PC-3 (cell line): ENCODE data around the gene STAT5A. TPM values are rescaled to one million over a fixed set of nuclear protein-coding genes. Genes with fewer than 3 reads are reported as not detected.
"Not testable (repeated sequence)": the region's sequence is repeated elsewhere in the genome, so short reads cannot be mapped to it uniquely, and the experiment has no call there.

Experiments used
- ATAC-seq: fragments of 200-7000 bp; cut with Tn5 transposase; 2 replicates; pipeline ENCODE4 v1.9.1; 2020; ENCODE audit warnings: mild to moderate bottlenecking, moderate library complexity
- BruUV-seq: library from RNA; stranded (reverse); fragments of 400-500 nt; replicated peaks from 2 replicates; lab custom pipeline; 2021; lab: Mats Ljungman, UMichigan
- CTCF ChIA-PET: fragments of 300-600 bp; sonication (Branson Sonifier 250); formaldehyde crosslinking; loops from one replicate; lab custom pipeline; 2022; ENCODE audit warnings: antibody characterized with exemption; lab: Charles Lee
- POLR2A ChIA-PET: fragments of 300-600 bp; sonication (Branson Sonifier 250); formaldehyde crosslinking; loops from one replicate; lab custom pipeline; 2022; ENCODE audit warnings: antibody characterized with exemption; ENCODE audit not compliant: unreplicated experiment; lab: Charles Lee
- DNase-seq: peaks from one replicate; pipeline ENCODE4 v3.0.0-alpha.2; 2015
- H2AFZ ChIP-seq: fragments of 300-600 bp; sonication (generic); 2 replicates; pipeline ENCODE4 v1.6.0; 2016; ENCODE audit warnings: antibody characterized with exemption, low read length
- H3F3A ChIP-seq: fragments of 300-600 bp; sonication (generic); one replicate; pipeline ENCODE4 v1.6.0; 2017; ENCODE audit warnings: antibody characterized with exemption, low read length, control low read depth, mild to moderate bottlenecking; ENCODE audit not compliant: unreplicated experiment
- H3K27ac ChIP-seq: fragments of 300-600 bp; sonication (generic); 2 replicates; pipeline ENCODE4 v1.5.1; 2016; ENCODE audit warnings: mild to moderate bottlenecking, low read length
- H3K27me3 ChIP-seq: fragments of 300-600 bp; sonication (generic); 2 replicates; pipeline ENCODE4 v1.6.1; 2016; ENCODE audit warnings: low read length, mixed read lengths
- H3K36me3 ChIP-seq: fragments of 300-600 bp; sonication (generic); 2 replicates; pipeline ENCODE4 v1.6.1; 2016; ENCODE audit warnings: low read depth, mixed run types, low read length, mixed read lengths
- H3K4me1 ChIP-seq: fragments of 300-600 bp; sonication (generic); 2 replicates; pipeline ENCODE4 v1.5.1; 2016; ENCODE audit warnings: low read length; ENCODE audit not compliant: insufficient read depth
- H3K4me2 ChIP-seq: fragments of 300-600 bp; sonication (generic); 2 replicates; pipeline ENCODE4 v1.6.0; 2016; ENCODE audit warnings: low read length
- H3K4me3 ChIP-seq: fragments of 300-600 bp; sonication (generic); 2 replicates; pipeline ENCODE4 v1.5.1; 2016; ENCODE audit warnings: mild to moderate bottlenecking, low read length, mixed read lengths
- H3K79me2 ChIP-seq: fragments of 300-600 bp; sonication (generic); 2 replicates; pipeline ENCODE4 v1.6.1; 2017; ENCODE audit warnings: low read length, mixed read lengths
- H3K9ac ChIP-seq: fragments of 300-600 bp; sonication (generic); 2 replicates; pipeline ENCODE4 v1.6.0; 2016; ENCODE audit warnings: mild to moderate bottlenecking, low read length
- H3K9me2 ChIP-seq: fragments of 300-600 bp; sonication (generic); replicated peaks from 2 replicates; pipeline ENCODE4 v1.6.1; 2016; ENCODE audit warnings: mixed run types, low read length, mixed read lengths
- H3K9me3 ChIP-seq: fragments of 300-600 bp; sonication (generic); 2 replicates; pipeline ENCODE4 v1.6.1; 2016; ENCODE audit warnings: low read length, mixed read lengths
- H4K20me1 ChIP-seq: fragments of 300-600 bp; sonication (generic); 2 replicates; pipeline ENCODE4 v1.6.1; 2016; ENCODE audit warnings: low read length, mixed read lengths
- EZH2 ChIP-seq: fragments of 300-600 bp; sonication (generic); IDR thresholded peaks from one replicate; pipeline ENCODE4 v1.6.1; 2017; ENCODE audit warnings: antibody characterized with exemption, mild to moderate bottlenecking, low read length; ENCODE audit not compliant: unreplicated experiment
- EZH2phosphoT487 ChIP-seq: fragments of 300-600 bp; sonication (generic); IDR thresholded peaks from 2 replicates; pipeline ENCODE4 v1.6.1; 2018; ENCODE audit warnings: mild to moderate bottlenecking, antibody characterized with exemption, low read length, borderline replicate concordance
- intact Hi-C: fragments of 100-400 bp; cut with micrococcal nuclease; formaldehyde crosslinking; loops from 2 replicates; pipeline ENCODE4 v1.9.0; 2023
- total RNA-seq: library from RNA; depleted of rRNA; stranded (reverse); fragments of >200 nt; gene quantifications from 2 replicates; pipeline ENCODE4 v1.2.3, GENCODE V29; 2014
- TF ChIP-seq, protein P1 (sequence below): fragments of 300-600 bp; sonication (generic); conservative IDR thresholded peaks from 2 replicates; pipeline ENCODE4 v1.5.1; 2017; ENCODE audit warnings: antibody characterized with exemption, low read depth, mild to moderate bottlenecking, low read length

STAT5A gene
- total RNA-seq, 1 experiment from 2014 or later, result not detected

- BruUV-seq, result no TSS peak
- no peaks in the 10 kb centered on the region for H3K4me1 ChIP-seq
- ChIA-PET POLR2A (no interaction called here), CTCF (no interaction called here)
- DNase-seq (no peak), ATAC-seq (no peak)
- H3K79me2 ChIP-seq, result no peaks in the 10 kb centered on the region
- no peak for TF ChIP-seq EZH2phosphoT487
- TF ChIP-seq, protein P1, sequence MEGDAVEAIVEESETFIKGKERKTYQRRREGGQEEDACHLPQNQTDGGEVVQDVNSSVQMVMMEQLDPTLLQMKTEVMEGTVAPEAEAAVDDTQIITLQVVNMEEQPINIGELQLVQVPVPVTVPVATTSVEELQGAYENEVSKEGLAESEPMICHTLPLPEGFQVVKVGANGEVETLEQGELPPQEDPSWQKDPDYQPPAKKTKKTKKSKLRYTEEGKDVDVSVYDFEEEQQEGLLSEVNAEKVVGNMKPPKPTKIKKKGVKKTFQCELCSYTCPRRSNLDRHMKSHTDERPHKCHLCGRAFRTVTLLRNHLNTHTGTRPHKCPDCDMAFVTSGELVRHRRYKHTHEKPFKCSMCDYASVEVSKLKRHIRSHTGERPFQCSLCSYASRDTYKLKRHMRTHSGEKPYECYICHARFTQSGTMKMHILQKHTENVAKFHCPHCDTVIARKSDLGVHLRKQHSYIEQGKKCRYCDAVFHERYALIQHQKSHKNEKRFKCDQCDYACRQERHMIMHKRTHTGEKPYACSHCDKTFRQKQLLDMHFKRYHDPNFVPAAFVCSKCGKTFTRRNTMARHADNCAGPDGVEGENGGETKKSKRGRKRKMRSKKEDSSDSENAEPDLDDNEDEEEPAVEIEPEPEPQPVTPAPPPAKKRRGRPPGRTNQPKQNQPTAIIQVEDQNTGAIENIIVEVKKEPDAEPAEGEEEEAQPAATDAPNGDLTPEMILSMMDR, result no peak
- no peak for TF ChIP-seq EZH2
- H3K36me3 ChIP-seq, result no peaks in the 10 kb centered on the region
- no peaks in the 10 kb centered on the region for H3K9me2 ChIP-seq
- no peak overlapping the region for H3K4me3 ChIP-seq
- H3K9ac ChIP-seq, result no peak overlapping the region
- no peak overlapping the region for H2AFZ ChIP-seq
- H3K4me2 ChIP-seq, result no peak overlapping the region
- no peak overlapping the region for H3K27ac ChIP-seq
- no peaks in the 10 kb centered on the region for H3K9me3 ChIP-seq
- H3F3A ChIP-seq, result no peaks in the 10 kb centered on the region
- intact Hi-C loops, result no loop called here
- no peaks in the 10 kb centered on the region for H4K20me1 ChIP-seq
- no peaks in the 10 kb centered on the region for H3K27me3 ChIP-seq
Measured at GRCh38 chr17:42354956-42355843, 66.9 kb downstream of the STAT5A start.

GRCh38 chr17:42358434-42358833 is 70.1 kb downstream of the STAT5A start:
- Histone ChIP-seq H2AFZ (no peak overlapping the region), H3K9me3 (no peaks in the 10 kb centered on the region), H3K27me3 (no peaks in the 10 kb centered on the region), H4K20me1 (no peaks in the 10 kb centered on the region), H3K79me2 (no peaks in the 10 kb centered on the region), H3K4me2 (no peak overlapping the region), H3K27ac (no peak overlapping the region), H3K9ac (no peak overlapping the region), H3F3A (no peaks in the 10 kb centered on the region), H3K4me1 (no peaks in the 10 kb centered on the region), H3K4me3 (no peak overlapping the region), H3K9me2 (no peaks in the 10 kb centered on the region), H3K36me3 (no peaks in the 10 kb centered on the region)
- no TSS peak for BruUV-seq
- ChIA-PET POLR2A (no interaction called here), CTCF (no interaction called here)
- DNase-seq (no peak), ATAC-seq (no peak)
- TF ChIP-seq, protein P1, result no peak
- TF ChIP-seq EZH2, result no peak
- no peak for TF ChIP-seq EZH2phosphoT487
- intact Hi-C loops, result no loop called here

DNA sequence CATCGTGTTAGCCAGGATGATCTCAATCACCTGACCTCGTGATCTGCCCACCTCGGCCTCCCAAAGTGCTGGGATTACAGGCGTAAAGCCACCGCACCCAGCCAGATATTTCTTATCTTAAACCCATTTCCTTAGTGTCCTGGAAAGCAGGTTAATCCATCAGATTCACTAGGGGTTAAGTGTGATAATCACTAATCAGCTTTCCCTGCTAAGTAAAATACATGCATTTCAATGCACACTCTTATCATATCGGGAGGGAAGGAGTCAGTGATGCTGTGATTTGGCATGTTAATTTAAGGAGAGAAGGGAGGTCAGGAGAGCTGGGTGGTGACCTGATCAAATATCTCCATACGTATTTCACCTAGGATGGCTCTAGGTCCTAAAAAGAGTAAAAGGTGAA is 70.8 kb downstream of the STAT5A start:
- no peak overlapping the region for H2AFZ ChIP-seq
- no peaks in the 10 kb centered on the region for H3K79me2 ChIP-seq
- no peaks in the 10 kb centered on the region for H3K4me1 ChIP-seq
- CTCF ChIA-PET, result no interaction called here
- no peak overlapping the region for H3K27ac ChIP-seq
- no peak for DNase-seq
- no peaks in the 10 kb centered on the region for H4K20me1 ChIP-seq
- no peaks in the 10 kb centered on the region for H3K27me3 ChIP-seq
- intact Hi-C loops, result no loop called here
- ATAC-seq, result no peak
- no TSS peak for BruUV-seq
- H3K9ac ChIP-seq, result no peak overlapping the region
- POLR2A ChIA-PET, result no interaction called here
- no peak overlapping the region for H3K4me2 ChIP-seq
- H3K36me3 ChIP-seq, result no peaks in the 10 kb centered on the region
- no peak overlapping the region for H3K4me3 ChIP-seq
- no peaks in the 10 kb centered on the region for H3F3A ChIP-seq
- H3K9me3 ChIP-seq, result no peaks in the 10 kb centered on the region
- TF ChIP-seq EZH2phosphoT487 (no peak), EZH2 (no peak)
- TF ChIP-seq, protein P1, result no peak
- no peaks in the 10 kb centered on the region for H3K9me2 ChIP-seq

GRCh38 chr17:42360388-42360787 is 72.1 kb downstream of the STAT5A start:
- H3K9me2 ChIP-seq, intact Hi-C loops, H3K4me3 ChIP-seq, H3K27me3 ChIP-seq, H4K20me1 ChIP-seq, H3K9me3 ChIP-seq, H3K36me3 ChIP-seq, H3K27ac ChIP-seq, H3K4me1 ChIP-seq, H3F3A ChIP-seq, BruUV-seq, DNase-seq, H3K79me2 ChIP-seq, H2AFZ ChIP-seq, POLR2A ChIA-PET, H3K4me2 ChIP-seq, H3K9ac ChIP-seq, CTCF ChIA-PET, ATAC-seq: not testable (repeated sequence)
